ENCODE measurements around the gene ZNF746.
"Not testable (repeated sequence)": the region's sequence is repeated elsewhere in the genome, so short reads cannot be mapped to it uniquely, and the experiment has no call there.

ZNF746 gene

GRCh38 chr7:149497467-149498261, at the start of gene ZNF746:
Gene ZNF746, minus strand, starts transcription at chr7:149497809. Its CDS starts 273 bp downstream, at chr7:149497536.
- DNase-seq (ENCODE audit: low read depth): peak; percentile 19

GRCh38 chr7:149547126-149547525, 49.5 kb upstream of the ZNF746 start:
- DNase-seq (ENCODE audit: low read depth): no peak

- DNase-seq (ENCODE audit: low read depth): no peak
Observed at GRCh38 chr7:149546331-149546730, 48.7 kb upstream of the ZNF746 start.

- no peak for DNase-seq (ENCODE audit: low read depth)
Observed at GRCh38 chr7:149544028-149544427, 46.4 kb upstream of the ZNF746 start.

- DNase-seq (ENCODE audit: low read depth): no peak
Observed at GRCh38 chr7:149532654-149533053, 35.0 kb upstream of the ZNF746 start.

GRCh38 chr7:149529136-149529718, 31.6 kb upstream of the ZNF746 start:
- DNase-seq (ENCODE audit: low read depth): no peak

- no peak for DNase-seq (ENCODE audit: low read depth)
Observed at GRCh38 chr7:149527414-149527813, 29.8 kb upstream of the ZNF746 start.

- DNase-seq (ENCODE audit: low read depth): no peak
Observed at GRCh38 chr7:149525280-149525679, 27.7 kb upstream of the ZNF746 start.

- no peak for DNase-seq (ENCODE audit: low read depth)
Observed at GRCh38 chr7:149524394-149524793, 26.8 kb upstream of the ZNF746 start.

- DNase-seq (ENCODE audit: low read depth): no peak
Observed at GRCh38 chr7:149510248-149510647, 12.6 kb upstream of the ZNF746 start.

GRCh38 chr7:149509774-149510173, 12.2 kb upstream of the ZNF746 start:
- DNase-seq (ENCODE audit: low read depth): no peak

GRCh38 chr7:149505551-149505950, 7.9 kb upstream of the ZNF746 start:
- no peak for DNase-seq (ENCODE audit: low read depth)

GRCh38 chr7:149501651-149502050, 4.0 kb upstream of the ZNF746 start:
- no peak for DNase-seq (ENCODE audit: low read depth)

- DNase-seq (ENCODE audit: low read depth): no peak
Observed at GRCh38 chr7:149500910-149501309, 3.3 kb upstream of the ZNF746 start.

- DNase-seq (ENCODE audit: low read depth): no peak
Observed at GRCh38 chr7:149500201-149500600, 2.6 kb upstream of the ZNF746 start.

GRCh38 chr7:149498811-149499210, 1.2 kb upstream of the ZNF746 start:
- no peak for DNase-seq (ENCODE audit: low read depth)

- DNase-seq (ENCODE audit: low read depth): no peak
Observed at GRCh38 chr7:149496642-149497391, 792 bp downstream of the ZNF746 start.

GRCh38 chr7:149495785-149496641, 1.6 kb downstream of the ZNF746 start:
- DNase-seq (ENCODE audit: low read depth): peak; percentile 26

- DNase-seq (ENCODE audit: low read depth): no peak
Observed at GRCh38 chr7:149494738-149495368, 2.8 kb downstream of the ZNF746 start.

GRCh38 chr7:149493975-149494374, 3.6 kb downstream of the ZNF746 start:
- DNase-seq (ENCODE audit: low read depth): not testable (repeated sequence)

- DNase-seq (ENCODE audit: low read depth): no peak
Observed at GRCh38 chr7:149493366-149493765, 4.2 kb downstream of the ZNF746 start.

All from HS-5 (cell line).